ENCODE measurements around the gene EML4.

DNA sequence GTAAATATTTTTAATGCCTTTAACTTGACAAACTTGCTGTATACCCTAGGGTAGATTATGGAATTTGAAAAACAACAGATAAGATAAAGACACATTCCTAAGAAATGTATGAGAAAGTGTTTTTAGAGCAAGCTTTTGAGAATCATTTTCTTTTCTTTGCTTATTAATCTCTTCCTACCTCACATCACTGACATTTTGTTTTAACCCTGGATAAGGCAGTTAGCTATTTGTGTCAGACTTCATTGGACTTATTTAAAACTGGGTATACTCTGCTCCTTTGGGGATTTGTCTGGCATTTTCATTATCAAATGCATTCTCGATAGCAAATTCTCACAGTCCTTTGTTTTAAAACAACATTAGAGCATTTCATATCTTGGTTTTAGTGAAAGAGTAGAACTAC is 17.2 kb downstream of the EML4 start:
- TF ChIP-seq, protein P1, sequence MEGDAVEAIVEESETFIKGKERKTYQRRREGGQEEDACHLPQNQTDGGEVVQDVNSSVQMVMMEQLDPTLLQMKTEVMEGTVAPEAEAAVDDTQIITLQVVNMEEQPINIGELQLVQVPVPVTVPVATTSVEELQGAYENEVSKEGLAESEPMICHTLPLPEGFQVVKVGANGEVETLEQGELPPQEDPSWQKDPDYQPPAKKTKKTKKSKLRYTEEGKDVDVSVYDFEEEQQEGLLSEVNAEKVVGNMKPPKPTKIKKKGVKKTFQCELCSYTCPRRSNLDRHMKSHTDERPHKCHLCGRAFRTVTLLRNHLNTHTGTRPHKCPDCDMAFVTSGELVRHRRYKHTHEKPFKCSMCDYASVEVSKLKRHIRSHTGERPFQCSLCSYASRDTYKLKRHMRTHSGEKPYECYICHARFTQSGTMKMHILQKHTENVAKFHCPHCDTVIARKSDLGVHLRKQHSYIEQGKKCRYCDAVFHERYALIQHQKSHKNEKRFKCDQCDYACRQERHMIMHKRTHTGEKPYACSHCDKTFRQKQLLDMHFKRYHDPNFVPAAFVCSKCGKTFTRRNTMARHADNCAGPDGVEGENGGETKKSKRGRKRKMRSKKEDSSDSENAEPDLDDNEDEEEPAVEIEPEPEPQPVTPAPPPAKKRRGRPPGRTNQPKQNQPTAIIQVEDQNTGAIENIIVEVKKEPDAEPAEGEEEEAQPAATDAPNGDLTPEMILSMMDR (IDR thresholded peaks at IDR 0.05), result no peak
- TF ChIP-seq POLR2A (IDR thresholded peaks at IDR 0.05) (no peak), EP300 (IDR thresholded peaks at IDR 0.05) (no peak)

All from tibial nerve (tissue), 4 donors.